A549 (cell line): ENCODE measurements around the gene RPS4Y2. TPM values are rescaled to one million over a fixed set of nuclear protein-coding genes. Genes with fewer than 3 reads are reported as not detected.

Experiments used
- ATAC-seq, 2 experiments: fragments of 200-7000 bp in 1 of 2; fragments of >200 bp in 1 of 2; cut with Nextera tagmentation in 1 of 2; cut with Tn5 transposase in 1 of 2; 3 replicates each; pipeline versions ENCODE4 v1.8.0 to v1.9.1; 2018 to 2020; ENCODE audit warnings: mild to moderate bottlenecking in 1 of 2, moderate library complexity in 1 of 2
- CTCF ChIA-PET: fragments of 300-600 bp; sonication (Branson Sonifier 250); formaldehyde crosslinking; extraction: SDS; loops from one replicate; lab custom pipeline; 2021; ENCODE audit warnings: antibody characterized with exemption, inconsistent platforms; lab: Yijun Ruan, JAX
- POLR2A ChIA-PET: fragments of 350-600 bp; formaldehyde crosslinking; extraction: SDS; loops from one replicate; lab custom pipeline; 2021; ENCODE audit warnings: antibody characterized with exemption, inconsistent platforms; lab: Yijun Ruan, JAX
- DNase-seq, 2 experiments: peaks; one replicate each; pipeline versions ENCODE4 v3.0.0 to v3.0.0-alpha.2; 2011 to 2016; ENCODE audit warnings: low read depth in 1 of 2, low spot score in 1 of 2
- FAIRE-seq: peaks from 2 replicates; lab custom pipeline; 2011; peaks lifted over from hg19 to GRCh38; lab: Jason Lieb, UNC
- H3K27ac ChIP-seq, 2 experiments: fragments of >200 bp; sonication (Bioruptor Twin); formaldehyde crosslinking; 3 replicates each; pipeline ENCODE4 v1.5.1; 2016 to 2017
- H3K4me1 ChIP-seq: fragments of >200 bp; sonication (Bioruptor Twin); formaldehyde crosslinking; 3 replicates; pipeline ENCODE4 v1.6.1; 2016
- H3K4me2 ChIP-seq: fragments of >200 bp; sonication (Bioruptor Twin); formaldehyde crosslinking; 3 replicates; pipeline ENCODE4 v1.6.1; 2016
- H3K4me3 ChIP-seq: fragments of >200 bp; sonication (Bioruptor Twin); formaldehyde crosslinking; 3 replicates; pipeline ENCODE4 v1.5.1; 2016
- H3K9me3 ChIP-seq: fragments of >200 bp; sonication (Bioruptor Twin); formaldehyde crosslinking; 3 replicates; pipeline ENCODE4 v1.6.1; 2016
- FOSL2 ChIP-seq, 2 experiments: fragments of 450-650 bp in 1 of 2; fragments of >200 bp in 1 of 2; sonication (Bioruptor Twin) in 1 of 2; formaldehyde crosslinking; IDR thresholded peaks; 2 replicates each; pipeline versions ENCODE4 v1.5.0 to v1.6.1; 2016 to 2020; ENCODE audit warnings: mild to moderate bottlenecking in 1 of 2, moderate library complexity in 1 of 2
- FOXS1 ChIP-seq: fragments of 250-450 bp; sonication (Bioruptor Pico); IDR thresholded peaks from 2 replicates; pipeline ENCODE4 v1.5.0; 2020; ENCODE audit warnings: mild to moderate bottlenecking, moderate library complexity
- KDM5A ChIP-seq: fragments of 200-600 bp; sonication (generic); IDR thresholded peaks from 2 replicates; pipeline ENCODE4 v1.6.1; 2016; ENCODE audit warnings: antibody characterized with exemption, mild to moderate bottlenecking
- MAX ChIP-seq: IDR thresholded peaks from 2 replicates; pipeline ENCODE4 v1.6.1; 2012
- NPAS2 ChIP-seq: fragments of 250-450 bp; sonication (Bioruptor Pico); IDR thresholded peaks from 2 replicates; pipeline ENCODE4 v1.8.0; 2022; ENCODE audit warnings: mild to moderate bottlenecking, moderate library complexity, borderline replicate concordance
- NR3C1 ChIP-seq: fragments of >200 bp; sonication (Bioruptor Twin); formaldehyde crosslinking; IDR thresholded peaks from 3 replicates; pipeline ENCODE4 v1.6.1; 2017
- RNF2 ChIP-seq: fragments of 200-600 bp; sonication (generic); IDR thresholded peaks from 2 replicates; pipeline ENCODE4 v1.6.1; 2016; ENCODE audit warnings: low read depth, mild to moderate bottlenecking, antibody characterized with exemption, moderate library complexity, borderline replicate concordance
- WGBS: methylation state at CpG from one replicate; pipeline ENCODE4 v1.1.6; 2017; ENCODE audit errors: missing lambda C conversion rate; 5-methylcytosine and 5-hydroxymethylcytosine counted together
- polyA plus RNA-seq, 4 experiments: library from polyadenylated mRNA; depleted of rRNA in 3 of 4; stranded (reverse); fragments of >200 nt; fragmentation: RNase III in 1 of 4; extraction: RNeasy Plus Mini Kit Qiagen cat#74134 plus additional on column Dnase treatment in 1 of 4; gene quantifications; 2 replicates in 3 of 4; 3 replicates in 1 of 4; pipeline ENCODE4 v1.2.3, GENCODE V29; 2011 to 2017

RPS4Y2 gene
- polyA plus RNA-seq, 2 of the 4 experiments (the other 2 are of a cell fraction), result not detected

GRCh38 chrY:20813459-20813858, 57.6 kb downstream of the RPS4Y2 start:
- no peaks in the 10 kb centered on the region for H3K4me1 ChIP-seq
- DNase-seq, result no peak
- 25% methylated on average over 1 of the region's 1 CpG for WGBS
- no peak overlapping the region for H3K27ac ChIP-seq
- no peak overlapping the region for H3K4me2 ChIP-seq
- no peak for ATAC-seq
- CTCF ChIA-PET, result no interaction called here
- TF ChIP-seq KDM5A, result no peak
- FAIRE-seq, result no peak
- H3K4me3 ChIP-seq, result no peak overlapping the region
- POLR2A ChIA-PET, result no interaction called here
- no peaks in the 10 kb centered on the region for H3K9me3 ChIP-seq

- Histone ChIP-seq H3K27ac (no peak overlapping the region), H3K4me1 (no peaks in the 10 kb centered on the region), H3K4me2 (no peak overlapping the region), H3K4me3 (no peak overlapping the region), H3K9me3 (no peaks in the 10 kb centered on the region)
- POLR2A ChIA-PET, result no interaction called here
- no CpG with 5 or more reads among the region's 1 CpG for WGBS
- CTCF ChIA-PET, result no interaction called here
- ATAC-seq (no peak), DNase-seq (no peak), FAIRE-seq (no peak)
- no peak for TF ChIP-seq NR3C1
- no peak for TF ChIP-seq NPAS2 (CRISPR knock-in tag)
- TF ChIP-seq MAX, result no peak
Observed at GRCh38 chrY:20814794-20815193, 58.9 kb downstream of the RPS4Y2 start.

- CTCF ChIA-PET, result no interaction called here
- no peak overlapping the region for H3K4me3 ChIP-seq
- no peak overlapping the region for H3K4me2 ChIP-seq
- H3K9me3 ChIP-seq, result no peaks in the 10 kb centered on the region
- ATAC-seq (no peak), DNase-seq (no peak), FAIRE-seq (no peak)
- no peak overlapping the region for H3K27ac ChIP-seq
- no peaks in the 10 kb centered on the region for H3K4me1 ChIP-seq
- TF ChIP-seq FOXS1 (CRISPR knock-in tag), result no peak
- no peak for TF ChIP-seq RNF2
- TF ChIP-seq FOSL2 (IDR thresholded peaks at IDR 0.05), result no peak
- TF ChIP-seq FOSL2 (CRISPR knock-in tag; IDR thresholded peaks at IDR 0.05), result no peak
- WGBS, result 3% methylated on average over 2 of the region's 2 CpGs
- POLR2A ChIA-PET, result no interaction called here
Observed at GRCh38 chrY:20817067-20817466, 61.2 kb downstream of the RPS4Y2 start.

Other genes with a start within 250 kb of the RPS4Y2 start
- 27.5 and 56.0 TPM in 2 replicates for gene EIF1AY, start 180.3 kb upstream of the RPS4Y2 start, polyA plus RNA-seq (2011; rRNA removed)
- 53.5 to 64.6 TPM (median 59.4 TPM) in 3 replicates for gene EIF1AY, start 180.3 kb upstream of the RPS4Y2 start, polyA plus RNA-seq (2017; fragmentation: RNase III; extraction: RNeasy Plus Mini Kit Qiagen cat#74134 plus additional on column Dnase treatment)